Suprapubic skin (tissue), 4 donors: ENCODE results near the gene MUC21. TPM values are rescaled to one million over a fixed set of nuclear protein-coding genes. Genes with fewer than 3 reads are reported as not detected.
A peak's percentile ranks its signal among the peaks of the same experiment; 100 is the strongest.

Experiments
- DNase-seq, 2 donors: peaks; one replicate each; pipeline ENCODE4 v3.0.0-alpha.2; 2019; ENCODE audit warnings: low spot score in 2 of 2
- H3K27ac ChIP-seq: fragments of 200-600 bp; sonication (generic); one replicate; pipeline ENCODE4 v1.5.1; 2019
- H3K27me3 ChIP-seq: fragments of 200-600 bp; sonication (generic); one replicate; pipeline ENCODE4 v1.5.1; 2019
- H3K36me3 ChIP-seq: fragments of 200-600 bp; sonication (generic); one replicate; pipeline ENCODE4 v1.5.1; 2019
- H3K4me1 ChIP-seq: fragments of 200-600 bp; sonication (generic); one replicate; pipeline ENCODE4 v1.5.1; 2019
- H3K4me3 ChIP-seq: fragments of 200-600 bp; sonication (generic); one replicate; pipeline ENCODE4 v1.5.1; 2019; ENCODE audit warnings: mild to moderate bottlenecking
- H3K9me3 ChIP-seq: fragments of 200-600 bp; sonication (generic); one replicate; pipeline ENCODE4 v1.5.1; 2019
- EP300 ChIP-seq: sonication (generic); formaldehyde crosslinking; IDR thresholded peaks from one replicate; pipeline ENCODE4 v1.6.1; 2017; ENCODE audit warnings: antibody characterized with exemption
- POLR2A ChIP-seq, 2 donors: fragments of 450-650 bp; IDR thresholded peaks; one replicate each; pipeline ENCODE4 v1.6.1; 2017; ENCODE audit warnings: antibody characterized with exemption in 2 of 2, mild to moderate bottlenecking in 2 of 2, moderate library complexity in 2 of 2
- POLR2AphosphoS5 ChIP-seq, 3 donors: sonication (generic); formaldehyde crosslinking; IDR thresholded peaks; one replicate each; pipeline ENCODE4 v1.6.1; 2017; ENCODE audit warnings: antibody characterized with exemption in 3 of 3
- WGBS: methylation state at CpG from one replicate; pipeline ENCODE4 v1.1.5; 2018; 5-methylcytosine and 5-hydroxymethylcytosine counted together
- total RNA-seq, 4 donors: library from RNA; depleted of rRNA; stranded (reverse); fragments of >200 nt; gene quantifications; one replicate each; pipeline ENCODE4 v1.1.0, GENCODE V29; 2016
- TF ChIP-seq, protein P1 (sequence below), 2 donors: fragments of 200-600 bp in 1 of 2; fragments of 450-650 bp in 1 of 2; sonication (generic) in 1 of 2; IDR thresholded peaks; one replicate each; pipeline ENCODE4 v1.5.1; 2016 to 2019; ENCODE audit warnings: antibody characterized with exemption in 2 of 2, mild to moderate bottlenecking in 1 of 2, moderate library complexity in 1 of 2

MUC21 gene
- total RNA-seq, 4 donors from 2014 or later, result 0.38 TPM; not detected in 3

DNA sequence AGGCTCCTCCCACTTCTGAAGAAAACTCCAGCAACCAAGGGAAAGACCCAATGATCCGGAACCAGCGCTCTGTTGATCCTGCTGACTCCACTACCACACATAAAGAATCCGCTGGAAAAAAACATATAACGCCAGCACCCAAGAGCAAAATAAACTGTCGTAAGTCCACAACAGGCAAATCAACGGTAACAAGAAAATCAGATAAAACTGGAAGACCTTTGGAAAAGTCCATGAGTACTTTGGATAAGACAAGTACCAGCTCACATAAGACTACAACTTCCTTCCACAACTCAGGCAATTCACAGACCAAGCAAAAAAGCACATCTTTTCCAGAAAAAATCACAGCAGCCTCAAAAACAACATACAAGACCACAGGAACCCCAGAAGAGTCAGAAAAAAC, 34.7 kb upstream of the MUC21 start:
- no peak for TF ChIP-seq POLR2A (IDR thresholded peaks at IDR 0.05)
- no peak for TF ChIP-seq EP300
- TF ChIP-seq POLR2AphosphoS5 (IDR thresholded peaks at IDR 0.05), result no peak
- TF ChIP-seq, protein P1, sequence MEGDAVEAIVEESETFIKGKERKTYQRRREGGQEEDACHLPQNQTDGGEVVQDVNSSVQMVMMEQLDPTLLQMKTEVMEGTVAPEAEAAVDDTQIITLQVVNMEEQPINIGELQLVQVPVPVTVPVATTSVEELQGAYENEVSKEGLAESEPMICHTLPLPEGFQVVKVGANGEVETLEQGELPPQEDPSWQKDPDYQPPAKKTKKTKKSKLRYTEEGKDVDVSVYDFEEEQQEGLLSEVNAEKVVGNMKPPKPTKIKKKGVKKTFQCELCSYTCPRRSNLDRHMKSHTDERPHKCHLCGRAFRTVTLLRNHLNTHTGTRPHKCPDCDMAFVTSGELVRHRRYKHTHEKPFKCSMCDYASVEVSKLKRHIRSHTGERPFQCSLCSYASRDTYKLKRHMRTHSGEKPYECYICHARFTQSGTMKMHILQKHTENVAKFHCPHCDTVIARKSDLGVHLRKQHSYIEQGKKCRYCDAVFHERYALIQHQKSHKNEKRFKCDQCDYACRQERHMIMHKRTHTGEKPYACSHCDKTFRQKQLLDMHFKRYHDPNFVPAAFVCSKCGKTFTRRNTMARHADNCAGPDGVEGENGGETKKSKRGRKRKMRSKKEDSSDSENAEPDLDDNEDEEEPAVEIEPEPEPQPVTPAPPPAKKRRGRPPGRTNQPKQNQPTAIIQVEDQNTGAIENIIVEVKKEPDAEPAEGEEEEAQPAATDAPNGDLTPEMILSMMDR (IDR thresholded peaks at IDR 0.05), result no peak
- 95% methylated on average over 6 of the region's 6 CpGs for WGBS
- H3K27ac ChIP-seq, result no peak overlapping the region
- no peak overlapping the region for H3K4me3 ChIP-seq
- no peaks in the 10 kb centered on the region for H3K36me3 ChIP-seq
- H3K27me3 ChIP-seq, result peaks cover 7% of the 10 kb centered on the region
- no peaks in the 10 kb centered on the region for H3K9me3 ChIP-seq
- DNase-seq, result no peak
- no peaks in the 10 kb centered on the region for H3K4me1 ChIP-seq

DNA sequence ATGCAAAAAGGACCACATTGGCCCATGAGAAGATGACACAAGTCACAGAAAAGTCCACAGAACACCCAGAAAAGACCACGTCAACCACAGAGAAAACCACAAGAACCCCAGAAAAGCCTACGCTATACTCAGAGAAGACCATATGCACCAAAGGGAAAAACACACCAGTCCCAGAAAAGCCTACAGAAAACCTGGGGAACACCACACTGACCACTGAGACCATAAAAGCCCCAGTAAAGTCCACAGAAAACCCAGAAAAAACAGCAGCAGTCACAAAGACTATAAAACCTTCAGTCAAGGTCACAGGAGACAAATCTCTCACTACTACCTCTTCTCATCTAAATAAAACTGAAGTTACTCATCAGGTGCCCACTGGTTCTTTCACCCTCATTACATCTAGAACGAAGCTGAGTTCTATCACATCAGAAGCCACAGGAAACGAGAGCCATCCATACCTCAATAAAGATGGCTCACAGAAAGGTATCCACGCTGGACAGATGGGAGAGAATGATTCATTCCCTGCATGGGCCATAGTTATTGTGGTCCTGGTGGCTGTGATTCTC, 31.5 kb upstream of the MUC21 start:
- no peak for DNase-seq
- TF ChIP-seq EP300 (no peak), POLR2A (IDR thresholded peaks at IDR 0.05) (no peak), POLR2AphosphoS5 (IDR thresholded peaks at IDR 0.05) (no peak)
- TF ChIP-seq, protein P1 (IDR thresholded peaks at IDR 0.05), result no peak
- H3K27ac ChIP-seq, result no peak overlapping the region

DNA sequence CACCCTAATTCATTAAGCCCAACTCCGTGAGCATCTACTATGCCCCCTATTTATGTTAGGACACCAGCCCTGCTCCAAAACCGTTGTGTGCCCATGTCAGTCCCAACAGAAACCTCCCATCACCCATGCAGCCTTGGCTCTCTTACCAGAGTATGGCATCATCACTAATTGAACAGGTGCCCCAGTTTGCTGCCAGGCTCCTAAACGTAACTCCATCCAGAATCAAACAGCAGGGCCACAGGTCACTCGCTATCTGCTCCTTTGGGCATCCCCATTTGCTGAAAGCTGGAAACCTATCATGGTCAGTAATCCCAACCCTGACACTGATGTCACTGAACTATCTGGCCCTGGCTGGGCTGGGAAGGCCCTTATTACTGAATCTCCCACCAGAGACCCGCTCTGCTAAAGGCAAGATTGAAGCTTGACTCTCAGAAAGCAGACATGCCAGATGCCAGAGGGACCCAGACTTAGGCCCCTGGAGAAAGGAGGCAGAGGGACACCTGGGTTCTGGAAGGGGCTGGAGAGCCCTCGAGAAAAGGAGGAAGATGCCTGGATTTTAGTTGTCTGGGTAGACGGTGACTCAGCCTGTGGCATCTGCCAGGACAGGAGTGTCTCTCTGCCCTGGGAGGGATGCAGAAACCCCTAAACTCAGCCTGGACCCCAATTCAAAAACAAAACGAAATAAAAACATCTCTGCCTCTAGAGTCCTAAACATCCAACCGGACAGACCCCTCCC, 28.7 kb upstream of the MUC21 start:
- Histone ChIP-seq H3K4me3 (peak overlapping the region; percentile 47), H3K9me3 (no peaks in the 10 kb centered on the region), H3K4me1 (peaks cover 19% of the 10 kb centered on the region), H3K36me3 (no peaks in the 10 kb centered on the region), H3K27ac (no peak overlapping the region), H3K27me3 (peaks cover 7% of the 10 kb centered on the region)
- TF ChIP-seq, protein P1 (IDR thresholded peaks at IDR 0.05), result no peak
- TF ChIP-seq POLR2AphosphoS5 (IDR thresholded peaks at IDR 0.05) (no peak), POLR2A (IDR thresholded peaks at IDR 0.05) (no peak), EP300 (no peak)
- DNase-seq, result no peak
- WGBS, result 46% methylated on average over 9 of the region's 9 CpGs

More for the DNA sequence above, 31.5 kb upstream of the MUC21 start:
- WGBS, result 73% methylated on average over 5 of the region's 5 CpGs
- H3K9me3 ChIP-seq, result no peaks in the 10 kb centered on the region
- no peak overlapping the region for H3K4me3 ChIP-seq
- H3K36me3 ChIP-seq, result no peaks in the 10 kb centered on the region
- H3K27me3 ChIP-seq, result peaks cover 7% of the 10 kb centered on the region
- peaks cover 19% of the 10 kb centered on the region for H3K4me1 ChIP-seq

DNA sequence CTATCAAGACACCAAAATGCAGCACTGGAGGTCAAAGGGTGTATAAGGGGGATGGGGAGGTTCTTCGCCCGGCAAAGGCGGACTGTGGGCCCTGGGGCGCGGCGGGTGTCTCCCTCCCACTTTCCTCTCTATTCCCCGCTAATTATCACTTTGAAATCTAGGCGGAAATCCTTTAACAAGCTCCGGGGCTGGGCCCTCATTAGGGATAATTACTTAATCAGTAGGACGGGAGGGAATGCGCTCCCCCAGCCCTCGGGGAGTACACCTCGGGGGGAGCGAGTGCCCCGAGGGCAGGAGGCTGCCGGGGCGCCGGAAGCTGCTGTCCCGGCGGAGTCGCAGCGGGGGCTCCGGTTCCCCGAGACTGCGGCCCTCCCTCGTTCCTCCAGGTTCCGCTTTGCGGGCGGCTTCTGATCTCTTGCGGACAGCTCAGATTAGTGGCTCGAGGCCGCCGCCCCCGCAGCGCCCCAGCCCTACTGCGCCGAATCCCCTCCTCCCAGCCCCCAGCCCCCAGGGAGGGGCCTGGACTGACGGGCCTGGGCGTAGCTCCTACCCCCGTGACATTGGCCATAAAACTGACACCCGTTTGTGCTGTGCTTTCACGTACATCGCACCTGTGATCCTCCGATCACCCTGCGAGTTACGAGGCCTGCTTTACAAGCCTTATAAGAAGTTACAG, 28.0 kb upstream of the MUC21 start:
- TF ChIP-seq, protein P1 (IDR thresholded peaks at IDR 0.05), result no peak
- TF ChIP-seq POLR2AphosphoS5 (IDR thresholded peaks at IDR 0.05), result no peak
- TF ChIP-seq POLR2A (IDR thresholded peaks at IDR 0.05), result peak in 1 of 2 donors; percentile 14
- TF ChIP-seq EP300, result no peak
- Histone ChIP-seq H3K4me3 (peak overlapping the region; percentile 47), H3K27me3 (peaks cover 7% of the 10 kb centered on the region), H3K4me1 (peaks cover 19% of the 10 kb centered on the region), H3K27ac (peak overlapping the region; percentile 24), H3K36me3 (no peaks in the 10 kb centered on the region), H3K9me3 (no peaks in the 10 kb centered on the region)
- peak; percentile 74 to 83 for DNase-seq
- 11% methylated on average over 21 of the region's 46 CpGs for WGBS

DNA sequence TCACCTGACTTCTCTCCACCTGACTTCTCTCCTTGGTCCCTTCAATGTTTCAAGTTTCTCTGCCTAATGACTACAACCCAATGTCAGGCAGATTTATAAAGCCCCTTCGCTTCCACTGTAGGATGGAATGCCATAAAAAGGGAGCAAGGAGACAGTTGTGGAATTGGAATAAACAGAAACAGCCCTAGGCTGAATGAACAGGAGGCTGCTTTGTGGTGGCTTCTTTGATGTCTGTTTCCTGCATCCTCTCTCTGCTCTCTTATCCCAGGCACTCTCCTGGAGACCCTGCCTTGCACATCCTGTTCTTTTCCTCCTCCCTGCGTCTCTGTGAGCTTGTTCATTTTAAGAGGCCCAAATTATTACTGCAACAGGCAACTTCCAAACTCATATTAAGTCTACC, 25.8 kb upstream of the MUC21 start:
- H3K9me3 ChIP-seq, result no peaks in the 10 kb centered on the region
- WGBS, result 73% methylated on average over 2 of the region's 2 CpGs
- H3K4me1 ChIP-seq, result peaks cover 19% of the 10 kb centered on the region
- no peak overlapping the region for H3K27ac ChIP-seq
- no peaks in the 10 kb centered on the region for H3K36me3 ChIP-seq
- no peaks in the 10 kb centered on the region for H3K27me3 ChIP-seq
- no peak for DNase-seq
- H3K4me3 ChIP-seq, result no peak overlapping the region
- TF ChIP-seq EP300, result no peak
- TF ChIP-seq POLR2A (IDR thresholded peaks at IDR 0.05), result no peak
- TF ChIP-seq POLR2AphosphoS5 (IDR thresholded peaks at IDR 0.05), result no peak
